ENCODE data around the gene OR13A1. TPM values are rescaled to one million over a fixed set of nuclear protein-coding genes. Genes with fewer than 3 reads are reported as not detected.
"Not testable (repeated sequence)": the region's sequence is repeated elsewhere in the genome, so short reads cannot be mapped to it uniquely, and the experiment has no call there.

Gene OR13A1
- polyA plus RNA-seq, 6 donors from 2014 or later, result 0.16 to 4.0 (median 0.46) TPM; not detected in 2

DNA sequence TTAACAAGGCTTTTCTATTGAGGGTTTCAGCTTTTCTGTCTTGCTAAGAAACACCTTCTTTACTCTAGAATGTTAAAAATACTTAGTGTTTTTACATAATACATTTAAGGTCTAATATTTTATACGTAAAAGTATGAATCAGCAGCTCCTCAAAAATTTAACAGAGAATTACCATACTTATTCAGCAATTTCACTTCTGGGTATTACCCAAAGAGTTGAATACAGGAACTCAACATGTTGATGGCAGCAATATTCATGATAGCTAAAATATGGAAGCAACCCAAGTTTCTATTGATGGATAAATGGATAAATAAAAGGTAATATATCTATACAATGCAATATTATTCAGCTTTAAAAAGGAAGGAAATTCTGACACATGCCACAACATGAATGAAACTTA lies 9.7 kb upstream of the OR13A1 start:
- DNase-seq (no peak), ATAC-seq (ENCODE audit: low read depth in 2 of 2) (no peak)
- H3K4me3 Mint-ChIP-seq, result no peak overlapping the region
- peaks cover 6 to 52% (median 32%) of the 10 kb centered on the region in 7 donors for H3K9me3 Mint-ChIP-seq
- peaks cover 0 to 12% of the 10 kb centered on the region in 2 donors for H3K36me3 Mint-ChIP-seq
- H3K4me1 Mint-ChIP-seq, result peaks cover 0 to 4% (median 0%) of the 10 kb centered on the region in 3 donors
- no peak overlapping the region for H3K27ac Mint-ChIP-seq
- no peaks in the 10 kb centered on the region for H3K27me3 Mint-ChIP-seq

DNA sequence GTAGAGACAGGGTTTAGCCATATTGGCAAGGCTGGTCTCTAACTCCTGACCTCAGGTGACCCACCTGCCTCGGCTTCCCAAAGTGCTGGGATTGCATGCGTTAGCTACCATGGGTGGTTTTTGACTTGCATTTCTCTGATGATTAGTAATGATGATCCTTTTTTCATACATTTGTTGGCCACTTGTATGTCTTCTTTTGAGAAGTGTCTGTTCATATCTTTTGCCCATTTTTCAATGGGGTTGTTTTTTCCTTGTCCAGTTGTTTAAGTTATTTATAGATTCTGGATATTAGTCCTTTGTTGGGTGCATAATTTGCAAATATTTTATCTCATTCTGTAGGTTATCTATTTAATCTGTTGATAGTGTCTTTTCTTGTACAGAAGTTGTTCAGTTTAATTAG lies 4.3 kb upstream of the OR13A1 start:
- ATAC-seq (ENCODE audit: low read depth in 2 of 2) (no peak), DNase-seq (no peak)
- H3K36me3 Mint-ChIP-seq, result no peaks in the 10 kb centered on the region
- H3K9me3 Mint-ChIP-seq, result peaks cover 0 to 28% (median 11%) of the 10 kb centered on the region in 7 donors
- H3K27ac Mint-ChIP-seq, result no peak overlapping the region
- no peak overlapping the region for H3K4me3 Mint-ChIP-seq
- no peaks in the 10 kb centered on the region for H3K27me3 Mint-ChIP-seq
- peaks cover 0 to 4% (median 0%) of the 10 kb centered on the region in 3 donors for H3K4me1 Mint-ChIP-seq

DNA sequence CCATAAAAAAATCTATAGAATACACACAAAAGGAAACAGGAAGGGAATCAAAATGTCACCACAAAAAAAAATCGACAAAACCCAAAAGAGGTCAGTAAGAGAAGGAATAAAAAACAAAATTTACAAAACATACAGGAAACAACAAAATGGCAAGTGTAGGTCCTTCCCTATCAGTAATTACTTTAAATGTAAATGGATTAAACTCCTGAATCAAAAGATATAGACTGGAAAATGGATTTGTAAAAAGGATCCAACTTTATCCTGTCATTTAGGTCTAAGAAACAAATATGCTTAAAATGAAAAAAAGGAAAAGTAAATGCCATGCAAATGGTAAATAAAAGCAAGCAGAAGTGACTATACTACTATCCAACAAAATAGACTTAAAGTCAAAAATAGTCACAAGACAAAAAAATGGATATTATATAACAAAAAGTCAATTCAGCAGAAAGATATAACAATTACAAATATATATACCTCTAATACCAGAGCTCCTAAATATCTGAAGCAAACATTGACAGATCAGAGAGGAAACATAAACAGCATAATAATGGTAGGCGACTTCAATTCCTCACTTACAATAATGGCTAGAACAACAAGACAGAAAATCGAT lies 2.0 kb downstream of the OR13A1 start:
- H3K36me3 Mint-ChIP-seq, result peaks cover 14 to 34% of the 10 kb centered on the region in 2 donors
- no peak overlapping the region for H3K4me3 Mint-ChIP-seq
- ATAC-seq (ENCODE audit: low read depth in 2 of 2) (no peak), DNase-seq (no peak)
- H3K9me3 Mint-ChIP-seq, result peaks cover 11 to 35% (median 26%) of the 10 kb centered on the region in 7 donors
- no peaks in the 10 kb centered on the region for H3K27me3 Mint-ChIP-seq
- H3K4me1 Mint-ChIP-seq, result peaks cover 0 to 12% (median 0%) of the 10 kb centered on the region in 3 donors
- peak overlapping the region in 1 of 6 donors; percentile 25 for H3K27ac Mint-ChIP-seq

DNA sequence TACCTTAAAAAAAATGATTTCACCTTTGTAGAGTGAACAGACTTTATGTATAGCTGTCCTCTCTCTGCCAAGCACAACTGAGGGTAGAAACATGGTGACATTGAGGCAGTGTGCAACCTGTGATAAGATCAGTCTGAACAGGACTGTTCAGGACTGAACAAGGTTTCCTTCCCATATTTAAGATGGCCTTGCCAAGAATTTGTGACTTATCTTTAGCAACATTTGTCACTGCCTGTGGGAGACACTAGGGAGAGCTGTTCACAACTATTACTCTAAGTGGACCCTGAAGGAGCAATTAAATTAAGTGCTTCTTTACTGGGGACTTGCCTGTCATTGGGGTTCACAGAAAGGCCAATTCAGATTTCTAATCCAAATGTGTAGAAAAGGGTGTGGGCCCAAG lies 6.7 kb downstream of the OR13A1 start:
- peaks cover 0 to 5% (median 3%) of the 10 kb centered on the region in 3 donors for H3K27me3 Mint-ChIP-seq
- H3K4me3 Mint-ChIP-seq, result no peak overlapping the region
- H3K27ac Mint-ChIP-seq, result peak overlapping the region in 1 of 6 donors; percentile 21
- DNase-seq (no peak), ATAC-seq (ENCODE audit: low read depth in 2 of 2) (peak in 1 of 2 donors; percentile 35)
- H3K4me1 Mint-ChIP-seq, result peaks cover 0 to 12% (median 0%) of the 10 kb centered on the region in 3 donors
- peaks cover 14 to 38% of the 10 kb centered on the region in 2 donors for H3K36me3 Mint-ChIP-seq
- peaks cover 11 to 29% (median 24%) of the 10 kb centered on the region in 7 donors for H3K9me3 Mint-ChIP-seq

DNA sequence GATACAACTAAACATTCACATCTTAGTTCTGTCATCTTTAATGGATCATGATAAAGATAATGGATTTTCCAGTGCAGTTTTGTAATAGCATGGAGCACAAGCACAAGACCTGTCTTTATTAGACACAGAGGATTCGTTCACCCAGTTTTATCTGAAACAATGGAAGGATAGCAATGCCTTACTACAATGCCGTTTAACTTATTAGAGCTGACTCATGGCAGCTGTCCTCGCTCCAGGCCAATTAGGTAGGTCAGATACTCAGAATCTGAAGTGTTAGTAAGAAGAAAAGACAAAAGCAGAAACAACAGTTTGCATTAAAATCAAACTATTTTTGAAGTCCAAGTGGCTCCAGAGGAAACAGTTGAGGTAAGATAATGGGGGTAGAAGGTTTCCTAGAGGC lies 12.8 kb downstream of the OR13A1 start:
- H3K27ac Mint-ChIP-seq, result no peak overlapping the region
- H3K27me3 Mint-ChIP-seq, result peaks cover 0 to 17% (median 8%) of the 10 kb centered on the region in 3 donors
- DNase-seq, result no peak
- H3K4me1 Mint-ChIP-seq, result peaks cover 14 to 16% (median 15%) of the 10 kb centered on the region in 3 donors
- no peak overlapping the region for H3K4me3 Mint-ChIP-seq
- no peak for ATAC-seq (ENCODE audit: low read depth in 2 of 2)
- no peaks in the 10 kb centered on the region for H3K9me3 Mint-ChIP-seq
- H3K36me3 Mint-ChIP-seq, result peaks cover 0 to 9% of the 10 kb centered on the region in 2 donors

DNA sequence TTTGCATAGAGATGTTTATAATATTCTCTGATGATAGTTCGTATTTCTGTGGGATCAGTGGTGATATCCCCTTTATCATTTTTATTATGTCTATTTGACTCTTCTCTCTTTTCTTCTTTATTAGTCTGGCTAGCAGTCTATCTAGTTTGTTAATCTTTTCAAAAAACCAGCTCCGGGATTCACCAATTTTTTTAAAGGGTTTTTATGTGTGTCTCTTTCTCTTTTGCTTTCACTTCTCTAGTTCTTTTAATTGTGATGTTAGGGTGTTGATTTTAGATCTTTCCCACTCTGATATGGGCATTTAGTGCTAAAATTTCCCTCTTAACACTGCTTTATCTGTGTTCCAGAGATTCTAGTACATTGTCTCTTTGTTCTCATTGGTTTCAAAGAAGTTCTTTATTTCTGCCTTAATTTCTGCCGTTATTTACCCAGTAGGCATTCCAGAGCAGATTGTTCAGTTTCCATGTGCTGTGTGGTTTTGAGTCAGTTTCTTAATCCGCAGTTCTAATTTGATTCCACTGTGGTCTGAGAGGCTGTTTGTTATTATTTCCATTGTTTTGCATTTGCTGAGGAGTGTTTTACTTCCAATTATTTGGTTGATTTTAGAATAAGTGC lies 17.0 kb downstream of the OR13A1 start:
- DNase-seq, result peak; percentile 20

DNA sequence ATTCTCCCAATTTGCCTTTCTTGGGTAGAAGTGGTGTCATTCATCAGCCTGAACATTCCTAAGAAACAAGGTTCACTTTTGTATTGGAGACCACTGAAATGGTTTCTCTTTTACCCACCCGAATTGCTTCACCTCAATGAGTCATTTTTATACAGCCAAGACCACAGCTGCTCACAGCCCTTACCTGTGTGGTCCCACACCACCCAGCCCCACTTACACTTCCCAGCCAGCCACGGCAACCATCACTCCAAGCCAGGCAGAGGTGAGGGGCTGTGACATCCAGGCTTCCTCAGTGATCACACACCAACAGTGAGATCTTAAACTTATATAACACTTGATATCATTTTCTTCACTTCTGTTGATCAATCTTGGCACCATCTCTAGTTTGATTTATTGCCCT lies 20.7 kb downstream of the OR13A1 start:
- H3K36me3 Mint-ChIP-seq, result no peaks in the 10 kb centered on the region
- H3K4me3 Mint-ChIP-seq, result no peak overlapping the region
- no peak for DNase-seq
- H3K4me1 Mint-ChIP-seq, result peaks cover 20 to 22% (median 20%) of the 10 kb centered on the region in 3 donors
- H3K9me3 Mint-ChIP-seq, result peaks cover 0 to 4% (median 0%) of the 10 kb centered on the region in 7 donors
- H3K27me3 Mint-ChIP-seq, result no peaks in the 10 kb centered on the region
- H3K27ac Mint-ChIP-seq, result peak overlapping the region in 1 of 6 donors; percentile 24
- ATAC-seq (ENCODE audit: low read depth in 2 of 2), result no peak

More for the DNA sequence above, 17.0 kb downstream of the OR13A1 start:
- H3K27me3 Mint-ChIP-seq, H3K9me3 Mint-ChIP-seq, H3K36me3 Mint-ChIP-seq: not testable (repeated sequence)
- ATAC-seq (ENCODE audit: low read depth in 2 of 2), result peak in 1 of 2 donors; percentile 25
- peak overlapping the region; percentile 42 to 91 (median 72) for H3K4me3 Mint-ChIP-seq
- peaks cover 20 to 22% (median 20%) of the 10 kb centered on the region in 3 donors for H3K4me1 Mint-ChIP-seq
- H3K27ac Mint-ChIP-seq, result peak overlapping the region in 5 of 6 donors; percentile 13 to 82 (median 30)

DNA sequence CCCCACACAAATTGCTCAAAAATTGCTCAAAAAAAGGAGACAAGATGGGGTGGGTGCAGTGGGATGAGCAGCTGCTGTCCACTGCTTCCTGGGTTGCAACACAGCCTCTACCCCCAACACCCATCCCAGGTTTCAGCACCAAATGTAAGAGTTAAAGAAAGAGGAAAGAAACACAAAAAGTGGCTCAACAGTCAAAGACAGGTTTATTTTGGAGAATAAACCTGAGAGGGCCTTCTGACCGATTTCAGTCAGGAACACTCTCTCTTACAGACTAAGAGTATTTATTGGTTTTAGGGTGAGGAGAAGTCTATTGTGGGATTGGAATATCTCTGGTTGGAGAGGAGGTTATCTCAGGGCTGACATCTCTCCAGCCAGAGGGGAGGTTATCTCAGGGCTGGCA lies 28.4 kb downstream of the OR13A1 start:
- Mint-ChIP-seq H3K27me3 (no peaks in the 10 kb centered on the region), H3K27ac (peak overlapping the region in 1 of 6 donors; percentile 42), H3K4me3 (no peak overlapping the region), H3K36me3 (no peaks in the 10 kb centered on the region), H3K9me3 (peaks cover 3 to 7% (median 4%) of the 10 kb centered on the region in 7 donors), H3K4me1 (no peaks in the 10 kb centered on the region)
- DNase-seq (no peak), ATAC-seq (ENCODE audit: low read depth in 2 of 2) (no peak)

DNA sequence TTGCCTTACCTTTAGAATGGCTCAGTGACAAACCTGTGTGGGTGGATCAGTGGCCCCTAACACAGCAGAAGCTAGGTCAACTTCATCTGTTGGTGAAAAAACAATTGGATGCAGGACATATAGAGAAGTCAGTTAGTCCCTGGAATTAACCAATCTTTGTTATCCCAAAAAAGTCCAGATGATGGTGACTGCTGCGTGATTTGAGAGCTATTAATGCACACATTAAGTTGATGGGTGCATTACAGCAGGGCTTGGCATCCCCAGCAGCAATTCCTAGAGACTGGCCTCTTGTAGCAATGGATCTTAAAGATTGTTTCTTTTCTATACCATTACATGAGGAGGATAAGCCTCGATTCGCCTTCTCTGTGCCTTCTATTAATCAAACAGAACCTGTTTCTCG lies 33.3 kb downstream of the OR13A1 start:
- no peak for DNase-seq
- no peak for ATAC-seq (ENCODE audit: low read depth in 2 of 2)

DNA sequence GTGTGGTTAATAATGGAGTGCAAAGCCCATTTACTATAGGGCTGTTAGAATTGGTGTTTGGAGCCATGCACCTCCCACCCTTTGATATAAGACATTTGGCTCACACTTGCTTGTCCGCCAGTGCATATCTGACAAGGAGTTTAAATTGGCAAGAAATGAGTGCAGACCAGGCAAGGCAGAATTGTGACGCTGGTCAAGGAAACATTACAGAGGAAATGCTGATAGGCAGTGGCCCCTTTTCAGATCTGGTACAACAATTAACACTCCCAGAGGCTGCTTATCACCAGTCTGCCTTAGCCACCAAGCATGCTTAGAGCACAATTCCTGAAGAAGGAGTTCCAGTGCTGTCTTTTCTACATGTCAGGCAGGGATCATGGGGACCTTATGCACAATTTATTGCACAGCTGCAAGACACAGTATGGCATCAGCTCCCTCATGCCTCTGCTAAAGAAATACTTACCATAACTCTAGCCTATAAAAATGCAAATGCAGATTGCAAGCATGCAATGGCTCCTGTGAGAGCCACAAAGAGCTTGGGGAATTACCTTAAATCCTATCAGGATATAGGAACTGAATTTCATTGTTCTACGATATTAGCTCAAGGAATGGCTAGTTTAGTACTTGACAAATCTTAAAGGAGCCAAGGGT lies 35.2 kb downstream of the OR13A1 start:
- Mint-ChIP-seq H3K36me3 (no peaks in the 10 kb centered on the region), H3K27ac (no peak overlapping the region), H3K4me1 (no peaks in the 10 kb centered on the region), H3K27me3 (no peaks in the 10 kb centered on the region), H3K9me3 (no peaks in the 10 kb centered on the region), H3K4me3 (no peak overlapping the region)
- DNase-seq (no peak), ATAC-seq (ENCODE audit: low read depth in 2 of 2) (no peak)

More for the DNA sequence above, 33.3 kb downstream of the OR13A1 start:
- H3K36me3 Mint-ChIP-seq, result no peaks in the 10 kb centered on the region
- H3K9me3 Mint-ChIP-seq, result peaks cover 0 to 6% (median 4%) of the 10 kb centered on the region in 7 donors
- H3K27ac Mint-ChIP-seq, result no peak overlapping the region
- no peaks in the 10 kb centered on the region for H3K27me3 Mint-ChIP-seq
- H3K4me1 Mint-ChIP-seq, result no peaks in the 10 kb centered on the region
- no peak overlapping the region for H3K4me3 Mint-ChIP-seq

DNA sequence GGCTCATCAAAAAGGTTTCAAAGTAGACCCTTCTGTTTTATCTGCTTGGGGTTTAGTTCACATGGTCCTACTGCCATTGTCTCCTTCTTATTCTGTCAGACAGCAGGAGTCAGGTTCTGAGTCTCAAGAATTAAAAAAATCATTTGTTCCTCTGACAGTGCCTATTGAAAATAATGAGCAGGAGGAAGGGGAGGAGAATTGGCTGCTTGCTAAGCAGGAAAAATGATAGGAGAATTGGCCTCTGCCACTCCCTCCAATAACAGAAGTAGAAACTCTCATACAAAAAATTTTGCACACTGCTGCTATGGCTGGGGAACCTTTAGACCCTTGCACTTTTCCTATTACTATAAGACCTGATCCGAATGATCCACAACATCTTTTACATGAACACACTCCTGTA lies 35.7 kb downstream of the OR13A1 start:
- Mint-ChIP-seq H3K4me1 (no peaks in the 10 kb centered on the region), H3K4me3 (no peak overlapping the region), H3K36me3 (no peaks in the 10 kb centered on the region), H3K9me3 (no peaks in the 10 kb centered on the region), H3K27ac (no peak overlapping the region), H3K27me3 (no peaks in the 10 kb centered on the region)
- no peak for ATAC-seq (ENCODE audit: low read depth in 2 of 2)
- DNase-seq, result no peak

DNA sequence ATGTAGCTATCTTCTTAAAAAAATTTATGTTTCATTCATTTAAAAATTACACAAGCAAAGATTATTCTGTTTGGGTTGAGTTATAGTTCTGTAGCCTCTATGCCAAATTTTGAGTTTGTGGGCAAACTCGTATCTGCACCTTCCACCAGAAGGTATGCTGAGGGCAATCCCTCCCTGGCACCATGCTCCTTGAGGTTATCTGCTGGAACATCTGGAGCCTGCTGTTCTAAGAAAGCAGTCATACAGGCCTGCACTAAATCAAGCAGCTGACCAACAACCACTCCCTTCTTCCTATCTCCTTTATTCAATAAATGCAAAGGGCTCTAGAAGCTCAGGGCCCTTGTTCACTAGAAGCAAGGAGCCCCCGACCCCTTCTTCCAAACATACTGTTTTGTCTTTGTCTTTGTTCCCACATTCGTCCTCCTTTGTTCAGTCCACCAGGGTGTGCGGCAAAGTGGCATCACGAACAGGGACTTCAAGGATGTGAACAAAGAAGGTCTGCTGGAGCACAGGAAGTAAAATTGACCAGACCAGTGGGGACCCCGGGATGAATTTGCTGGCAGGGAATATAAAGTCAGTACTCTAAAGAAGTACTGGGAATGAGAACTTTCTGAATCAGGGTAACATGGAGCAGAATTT lies 36.4 kb downstream of the OR13A1 start:
- no peaks in the 10 kb centered on the region for H3K36me3 Mint-ChIP-seq
- H3K4me3 Mint-ChIP-seq, result no peak overlapping the region

DNA sequence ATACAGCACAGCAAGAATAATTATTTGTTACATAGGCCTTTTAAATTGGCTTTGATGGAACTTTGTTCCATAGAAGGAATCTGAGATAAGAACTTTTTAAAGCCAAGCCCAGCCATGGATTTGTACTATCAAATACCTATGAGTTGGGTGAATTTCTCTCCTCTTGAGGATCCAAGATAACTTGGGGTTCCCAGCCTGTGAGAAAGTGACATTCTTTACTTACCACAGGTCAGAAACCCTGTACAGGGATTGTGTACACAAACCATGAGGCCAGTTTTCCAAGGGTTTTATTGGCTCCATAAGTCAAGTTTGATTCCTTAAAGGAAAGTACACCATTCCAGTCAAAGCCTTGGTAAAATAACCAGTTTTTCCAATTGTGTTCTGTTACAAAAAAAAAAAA lies 39.3 kb downstream of the OR13A1 start:
- H3K36me3 Mint-ChIP-seq; DNase-seq; H3K27ac Mint-ChIP-seq; ATAC-seq (ENCODE audit: low read depth in 2 of 2); H3K27me3 Mint-ChIP-seq; H3K4me3 Mint-ChIP-seq; H3K9me3 Mint-ChIP-seq; H3K4me1 Mint-ChIP-seq: not testable (repeated sequence)

More for the DNA sequence above, 36.4 kb downstream of the OR13A1 start:
- DNase-seq (no peak), ATAC-seq (ENCODE audit: low read depth in 2 of 2) (no peak)
- Mint-ChIP-seq H3K27ac (no peak overlapping the region), H3K27me3 (no peaks in the 10 kb centered on the region), H3K4me1 (no peaks in the 10 kb centered on the region), H3K9me3 (no peaks in the 10 kb centered on the region)

All from naive B cell (primary cell).